HG03064 (cell line): ENCODE data around the gene GRIFIN.
"Not testable (repeated sequence)": the region's sequence is repeated elsewhere in the genome, so short reads cannot be mapped to it uniquely, and the experiment has no call there.

ENCODE experiments used
- ATAC-seq: cut with Tn5 transposase; IDR thresholded peaks from one replicate; pipeline ENCODE4 v1.9.1; 2021; ENCODE audit warnings: low read depth; ENCODE audit not compliant: unreplicated experiment

Gene GRIFIN

GRCh38 chr7:2461268-2462026, 14.8 kb downstream of the GRIFIN start:
- no peak for ATAC-seq

- no peak for ATAC-seq
These were observed 15.6 kb downstream of the GRIFIN start for GRCh38 chr7:2460641-2461040.

GRCh38 chr7:2460188-2460587, 16.0 kb downstream of the GRIFIN start:
- ATAC-seq = no peak

- no peak for ATAC-seq
These were observed 16.5 kb downstream of the GRIFIN start for GRCh38 chr7:2459674-2460073.

GRCh38 chr7:2453849-2454248, 22.3 kb downstream of the GRIFIN start:
- ATAC-seq = not testable (repeated sequence)

- no peak for ATAC-seq
These were observed 23.4 kb downstream of the GRIFIN start for GRCh38 chr7:2452643-2453270.

GRCh38 chr7:2452074-2452507, 24.1 kb downstream of the GRIFIN start:
- ATAC-seq = no peak

- ATAC-seq = peak; percentile 82
These were observed 24.8 kb downstream of the GRIFIN start for GRCh38 chr7:2451171-2452073.

- no peak for ATAC-seq
These were observed 25.7 kb downstream of the GRIFIN start for GRCh38 chr7:2450198-2451107.

GRCh38 chr7:2446676-2447075, 29.5 kb downstream of the GRIFIN start:
- ATAC-seq = no peak

GRCh38 chr7:2445898-2446555, 30.2 kb downstream of the GRIFIN start:
- no peak for ATAC-seq

- no peak for ATAC-seq
These were observed 31.2 kb downstream of the GRIFIN start for GRCh38 chr7:2445047-2445446.

GRCh38 chr7:2444476-2444875, 31.7 kb downstream of the GRIFIN start:
- no peak for ATAC-seq

GRCh38 chr7:2443491-2443890, 32.7 kb downstream of the GRIFIN start:
- ATAC-seq = no peak

- no peak for ATAC-seq
These were observed 34.7 kb downstream of the GRIFIN start for GRCh38 chr7:2441430-2442058.

- no peak for ATAC-seq
These were observed 35.5 kb downstream of the GRIFIN start for GRCh38 chr7:2440608-2441245.

GRCh38 chr7:2438775-2439174, 37.4 kb downstream of the GRIFIN start:
- ATAC-seq = no peak

GRCh38 chr7:2438186-2438585, 38.0 kb downstream of the GRIFIN start:
- ATAC-seq = no peak
